Measurements from ENCODE around the gene APOE. TPM values are rescaled to one million over a fixed set of nuclear protein-coding genes. Genes with fewer than 3 reads are reported as not detected.
A peak's percentile ranks its signal among the peaks of the same experiment; 100 is the strongest.

The APOE gene
- total and polyA plus RNA-seq, 2 of the 13 experiments (the other 11 are each of a cell fraction or from before 2014, with no cell fraction given), result 1,328 to 1,470 TPM

DNA sequence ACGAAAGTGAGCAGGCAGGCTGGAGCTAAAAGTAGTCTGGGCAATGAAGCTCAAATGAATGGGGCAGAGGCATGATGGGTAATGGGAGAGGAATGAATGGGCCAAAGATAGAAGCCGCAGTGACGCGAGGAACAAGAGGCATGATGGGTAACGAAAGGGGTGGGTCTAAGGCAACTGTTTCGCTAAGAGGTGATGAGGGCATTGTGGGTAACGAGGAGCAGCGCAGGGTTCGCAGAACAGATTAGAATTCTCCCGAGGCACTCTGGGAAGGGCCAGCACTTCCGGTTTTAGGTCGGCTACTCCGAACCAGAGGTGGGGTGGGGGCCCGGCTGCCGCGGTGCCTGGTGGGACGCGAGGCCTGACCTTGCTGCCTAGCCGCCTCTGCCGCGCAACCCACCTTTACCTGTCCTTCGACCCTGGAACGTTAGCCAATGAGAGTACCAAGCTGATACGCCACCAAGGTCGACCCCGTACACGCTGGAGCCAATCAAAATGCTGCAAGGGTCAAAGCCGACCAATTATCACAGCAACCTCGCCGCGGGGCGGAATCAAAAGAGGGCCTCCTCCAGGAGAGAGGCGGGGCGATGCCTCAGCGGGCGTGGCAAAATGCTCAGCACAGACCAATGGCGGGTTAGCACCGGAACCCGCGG lies 15.1 kb upstream of the APOE start (continued):
- TF ChIP-seq, protein P1, sequence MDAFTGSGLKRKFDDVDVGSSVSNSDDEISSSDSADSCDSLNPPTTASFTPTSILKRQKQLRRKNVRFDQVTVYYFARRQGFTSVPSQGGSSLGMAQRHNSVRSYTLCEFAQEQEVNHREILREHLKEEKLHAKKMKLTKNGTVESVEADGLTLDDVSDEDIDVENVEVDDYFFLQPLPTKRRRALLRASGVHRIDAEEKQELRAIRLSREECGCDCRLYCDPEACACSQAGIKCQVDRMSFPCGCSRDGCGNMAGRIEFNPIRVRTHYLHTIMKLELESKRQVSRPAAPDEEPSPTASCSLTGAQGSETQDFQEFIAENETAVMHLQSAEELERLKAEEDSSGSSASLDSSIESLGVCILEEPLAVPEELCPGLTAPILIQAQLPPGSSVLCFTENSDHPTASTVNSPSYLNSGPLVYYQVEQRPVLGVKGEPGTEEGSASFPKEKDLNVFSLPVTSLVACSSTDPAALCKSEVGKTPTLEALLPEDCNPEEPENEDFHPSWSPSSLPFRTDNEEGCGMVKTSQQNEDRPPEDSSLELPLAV (CRISPR knock-in tag; conservative IDR thresholded peaks at IDR 0.05; ENCODE audit: low read depth), result no peak
- TF ChIP-seq ATM (IDR thresholded peaks at IDR 0.05; ENCODE audit: borderline replicate concordance) (no peak), SRSF4 (IDR thresholded peaks at IDR 0.05; ENCODE audit: low read depth, low read length, poor library complexity, severe bottlenecking) (no peak), MYC (CRISPR knock-in tag; IDR thresholded peaks at IDR 0.05; ENCODE audit: borderline replicate concordance) (no peak; the same call in 1 of the 2 replicates), NR2F2 (IDR thresholded peaks at IDR 0.05; ENCODE audit: borderline replicate concordance, low read depth) (peak; percentile 78), MAX (IDR thresholded peaks at IDR 0.05) (peak; percentile 57), CBX1 (IDR thresholded peaks at IDR 0.05; ENCODE audit: low read depth) (no peak), RNF2 (conservative IDR thresholded peaks at IDR 0.05; ENCODE audit: low read depth) (no peak), ZNF33A (CRISPR knock-in tag; IDR thresholded peaks at IDR 0.05; ENCODE audit: borderline replicate concordance) (no peak), MED1 (CRISPR knock-in tag; IDR thresholded peaks at IDR 0.05) (peak; percentile 76), ZNF609 (CRISPR knock-in tag; IDR thresholded peaks at IDR 0.05; ENCODE audit: borderline replicate concordance) (no peak), HCFC1 (IDR thresholded peaks at IDR 0.05; ENCODE audit: low read depth, low read length) (peak; percentile 33; the same call in 1 of the 2 replicates), AHR (CRISPR knock-in tag; IDR thresholded peaks at IDR 0.05) (0 out of 2 replicates have a peak, but pooled peaks have one; percentile 53), ZNF296 (CRISPR knock-in tag; conservative IDR thresholded peaks at IDR 0.05) (no peak), ZNF556 (CRISPR knock-in tag; IDR thresholded peaks at IDR 0.05; ENCODE audit: borderline replicate concordance) (peak; percentile 16; the same call in 1 of the 2 replicates), ZNF180 (CRISPR knock-in tag; IDR thresholded peaks at IDR 0.05; ENCODE audit: borderline replicate concordance, low read depth) (no peak), TCF7L2 (IDR thresholded peaks at IDR 0.05; ENCODE audit: low read depth, low read length) (no peak), KDM6A (CRISPR knock-in tag; IDR thresholded peaks at IDR 0.05; ENCODE audit: low read depth) (no peak), ZNF891 (CRISPR knock-in tag; IDR thresholded peaks at IDR 0.05) (no peak)
- TF ChIP-seq, protein P2, sequence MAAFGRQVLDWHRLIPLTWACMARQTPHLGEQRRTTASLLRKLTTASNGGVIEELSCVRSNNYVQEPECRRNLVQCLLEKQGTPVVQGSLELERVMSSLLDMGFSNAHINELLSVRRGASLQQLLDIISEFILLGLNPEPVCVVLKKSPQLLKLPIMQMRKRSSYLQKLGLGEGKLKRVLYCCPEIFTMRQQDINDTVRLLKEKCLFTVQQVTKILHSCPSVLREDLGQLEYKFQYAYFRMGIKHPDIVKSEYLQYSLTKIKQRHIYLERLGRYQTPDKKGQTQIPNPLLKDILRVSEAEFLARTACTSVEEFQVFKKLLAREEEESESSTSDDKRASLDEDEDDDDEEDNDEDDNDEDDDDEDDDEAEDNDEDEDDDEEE (CRISPR knock-in tag; IDR thresholded peaks at IDR 0.05), result no peak
- TF ChIP-seq, protein P3, sequence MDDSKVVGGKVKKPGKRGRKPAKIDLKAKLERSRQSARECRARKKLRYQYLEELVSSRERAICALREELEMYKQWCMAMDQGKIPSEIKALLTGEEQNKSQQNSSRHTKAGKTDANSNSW (CRISPR knock-in tag; IDR thresholded peaks at IDR 0.05; ENCODE audit: borderline replicate concordance), result no peak

All from HepG2 (cell line).